GM13977 (cell line): ENCODE data around the gene SAMD3.
"Not testable (repeated sequence)": the region's sequence is repeated elsewhere in the genome, so short reads cannot be mapped to it uniquely, and the experiment has no call there.

Experiments used
- DNase-seq: peaks from one replicate; pipeline ENCODE4 v3.0.0; 2012; ENCODE audit warnings: low spot score
- in situ Hi-C: fragments of 300-500 bp; cut with MboI; formaldehyde crosslinking; loops from one replicate; pipeline ENCODE4 v1.12.0; 2022; ENCODE audit warnings: low sequenced_read_pairs, low pct_unique_long_range_greater_than_20kb, mixed read lengths, inconsistent platforms; ENCODE audit not compliant: unreplicated experiment
- TF ChIP-seq, protein P1 (sequence below): IDR thresholded peaks from 2 replicates; pipeline ENCODE4 v1.5.1; 2012; ENCODE audit warnings: mild to moderate bottlenecking, control low read depth; ENCODE audit not compliant: insufficient read depth; ENCODE audit errors: extremely low read depth, missing control alignments

The SAMD3 gene, protein sequence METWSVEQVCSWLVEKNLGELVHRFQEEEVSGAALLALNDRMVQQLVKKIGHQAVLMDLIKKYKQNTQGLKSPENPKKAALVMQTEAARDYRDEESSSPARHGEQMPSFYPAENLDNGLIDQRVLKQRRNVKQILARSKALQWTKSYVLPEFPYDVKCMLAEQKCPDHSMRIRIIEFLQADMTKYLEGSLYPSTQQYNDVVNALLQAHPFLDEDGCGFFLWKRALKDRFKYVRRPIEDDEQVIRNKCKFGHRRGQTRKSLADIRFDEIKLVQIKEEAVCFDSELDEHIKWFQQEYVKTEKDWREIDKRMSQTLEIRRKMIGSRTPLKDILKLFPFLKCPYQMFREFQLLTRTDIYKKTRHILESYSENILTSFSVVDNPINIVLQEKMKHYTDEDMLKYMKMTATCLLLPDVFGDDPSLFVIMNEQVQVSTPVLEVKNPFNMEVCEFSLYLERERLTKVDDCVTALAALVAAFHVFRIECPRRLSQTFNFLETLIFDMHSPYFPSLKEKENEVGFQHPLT

DNA sequence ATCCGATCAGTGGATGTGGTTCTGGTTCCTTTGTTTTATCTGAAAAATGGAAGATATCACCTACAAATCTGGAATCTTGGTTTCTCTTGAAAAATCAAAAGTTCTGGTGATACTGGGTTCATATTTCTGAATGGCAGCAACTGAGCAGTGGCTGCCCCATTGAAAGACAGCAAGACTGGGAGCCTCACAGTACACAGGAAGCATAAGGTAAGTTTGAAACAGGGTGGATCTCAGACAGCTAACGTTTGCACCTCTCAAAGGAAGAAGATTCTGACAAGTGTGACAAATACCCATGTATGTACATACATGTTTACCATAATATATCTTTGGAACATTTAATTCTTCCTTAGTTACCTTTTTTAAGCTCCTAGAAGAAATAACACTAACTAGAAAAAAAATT, at the start of gene SAMD3:
Gene SAMD3 (minus strand): TSS at position 177 of the 400 bp plus-strand sequence. CDS start 7,678 bp downstream, outside the sequence.
- in situ Hi-C loops = no loop called here
- TF ChIP-seq, protein P1, sequence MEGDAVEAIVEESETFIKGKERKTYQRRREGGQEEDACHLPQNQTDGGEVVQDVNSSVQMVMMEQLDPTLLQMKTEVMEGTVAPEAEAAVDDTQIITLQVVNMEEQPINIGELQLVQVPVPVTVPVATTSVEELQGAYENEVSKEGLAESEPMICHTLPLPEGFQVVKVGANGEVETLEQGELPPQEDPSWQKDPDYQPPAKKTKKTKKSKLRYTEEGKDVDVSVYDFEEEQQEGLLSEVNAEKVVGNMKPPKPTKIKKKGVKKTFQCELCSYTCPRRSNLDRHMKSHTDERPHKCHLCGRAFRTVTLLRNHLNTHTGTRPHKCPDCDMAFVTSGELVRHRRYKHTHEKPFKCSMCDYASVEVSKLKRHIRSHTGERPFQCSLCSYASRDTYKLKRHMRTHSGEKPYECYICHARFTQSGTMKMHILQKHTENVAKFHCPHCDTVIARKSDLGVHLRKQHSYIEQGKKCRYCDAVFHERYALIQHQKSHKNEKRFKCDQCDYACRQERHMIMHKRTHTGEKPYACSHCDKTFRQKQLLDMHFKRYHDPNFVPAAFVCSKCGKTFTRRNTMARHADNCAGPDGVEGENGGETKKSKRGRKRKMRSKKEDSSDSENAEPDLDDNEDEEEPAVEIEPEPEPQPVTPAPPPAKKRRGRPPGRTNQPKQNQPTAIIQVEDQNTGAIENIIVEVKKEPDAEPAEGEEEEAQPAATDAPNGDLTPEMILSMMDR = no peak
- DNase-seq = no peak

DNA sequence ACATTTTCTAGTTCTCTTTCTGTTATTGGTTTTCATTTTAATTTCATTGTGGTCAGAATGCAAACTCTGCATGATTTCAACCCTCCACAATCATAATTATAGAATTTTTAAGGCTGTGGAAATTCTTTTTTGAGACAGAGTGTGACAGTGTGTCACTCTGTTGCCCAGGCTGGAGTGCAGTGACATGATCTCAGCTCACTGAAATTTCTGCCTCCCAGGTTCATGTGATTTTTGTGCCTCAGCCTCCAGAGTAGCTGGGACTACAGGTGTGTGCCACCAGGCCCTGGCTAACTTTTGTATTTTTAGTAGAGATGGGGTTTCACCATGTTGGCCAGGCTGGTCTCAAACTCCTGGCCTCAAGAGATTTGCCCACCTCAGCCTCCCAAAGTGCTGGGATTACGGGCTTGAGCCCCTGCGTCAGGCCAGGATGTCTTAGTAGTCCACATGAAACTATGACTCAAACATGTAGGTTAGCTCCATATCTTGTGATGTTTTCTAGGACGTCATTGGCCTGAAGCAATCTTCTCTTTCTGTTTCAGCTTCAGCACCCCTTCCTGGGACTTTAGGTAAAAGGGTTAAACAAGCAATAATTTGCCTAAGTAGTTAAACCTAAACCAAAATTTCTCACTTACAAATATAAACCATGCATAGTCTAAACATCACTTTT, 47.4 kb upstream of the SAMD3 start:
- TF ChIP-seq, protein P1 = no peak
- in situ Hi-C loops = no loop called here
- DNase-seq = peak; percentile 4

DNA sequence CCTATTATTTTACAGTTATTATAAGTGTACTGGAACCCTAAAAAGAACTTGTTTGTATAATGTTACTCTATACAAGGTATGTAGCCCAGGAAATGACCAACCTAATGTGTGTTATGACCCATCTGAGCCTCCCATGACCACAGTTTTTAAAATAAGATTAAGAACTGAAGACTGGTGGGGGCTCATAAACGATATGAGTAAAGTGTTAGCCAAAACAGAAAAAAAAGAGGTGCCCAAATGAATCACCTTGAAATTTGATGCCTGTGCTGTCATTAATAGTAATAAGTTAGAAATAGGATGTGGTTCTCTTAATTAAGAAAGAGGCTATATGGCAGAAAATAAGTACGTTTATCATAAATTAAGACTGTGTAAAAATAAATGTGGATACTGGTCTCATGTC, 42.8 kb upstream of the SAMD3 start:
- DNase-seq, in situ Hi-C loops: not testable (repeated sequence)

DNA sequence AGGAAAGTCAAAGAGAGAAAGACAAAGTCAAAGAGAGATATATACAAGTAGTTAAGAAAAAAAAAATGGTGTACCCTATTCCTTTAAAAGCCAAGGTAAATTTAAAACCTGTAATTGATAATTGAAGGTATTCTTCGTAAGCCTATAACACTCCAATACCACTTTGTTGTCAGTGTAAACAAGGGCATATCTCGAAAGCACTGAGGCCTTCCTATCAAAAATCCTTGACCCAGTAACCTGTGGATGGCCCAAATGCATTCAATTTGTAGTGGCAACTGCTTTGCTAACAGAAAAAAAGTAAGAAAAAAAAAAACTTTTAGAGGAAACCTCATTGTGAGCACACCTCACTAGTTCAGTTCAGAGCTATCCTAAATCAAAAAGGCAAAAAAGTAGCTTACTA, 39.3 kb upstream of the SAMD3 start:
- in situ Hi-C loops = no loop called here
- TF ChIP-seq, protein P1 = no peak
- no peak for DNase-seq

DNA sequence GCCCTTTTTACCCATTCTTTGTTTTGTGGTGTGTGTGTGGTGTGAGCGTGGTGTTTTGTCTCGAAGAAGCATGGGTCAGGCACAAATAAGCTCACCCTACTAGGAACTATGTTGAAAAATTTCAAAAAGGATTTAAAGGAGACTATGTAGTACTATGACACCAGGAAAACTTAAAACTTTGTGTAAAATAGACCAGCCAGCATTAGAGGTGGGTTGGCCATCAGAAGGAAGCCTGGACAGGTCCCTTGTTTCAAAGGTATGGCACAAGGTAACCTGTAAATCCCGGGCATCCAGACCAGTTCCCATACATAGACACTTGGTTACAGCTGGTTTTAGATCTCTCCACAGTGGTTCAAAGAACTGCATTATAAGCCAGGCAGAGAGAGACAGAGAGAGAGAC, 38.8 kb upstream of the SAMD3 start:
- in situ Hi-C loops = not testable (repeated sequence)

DNA sequence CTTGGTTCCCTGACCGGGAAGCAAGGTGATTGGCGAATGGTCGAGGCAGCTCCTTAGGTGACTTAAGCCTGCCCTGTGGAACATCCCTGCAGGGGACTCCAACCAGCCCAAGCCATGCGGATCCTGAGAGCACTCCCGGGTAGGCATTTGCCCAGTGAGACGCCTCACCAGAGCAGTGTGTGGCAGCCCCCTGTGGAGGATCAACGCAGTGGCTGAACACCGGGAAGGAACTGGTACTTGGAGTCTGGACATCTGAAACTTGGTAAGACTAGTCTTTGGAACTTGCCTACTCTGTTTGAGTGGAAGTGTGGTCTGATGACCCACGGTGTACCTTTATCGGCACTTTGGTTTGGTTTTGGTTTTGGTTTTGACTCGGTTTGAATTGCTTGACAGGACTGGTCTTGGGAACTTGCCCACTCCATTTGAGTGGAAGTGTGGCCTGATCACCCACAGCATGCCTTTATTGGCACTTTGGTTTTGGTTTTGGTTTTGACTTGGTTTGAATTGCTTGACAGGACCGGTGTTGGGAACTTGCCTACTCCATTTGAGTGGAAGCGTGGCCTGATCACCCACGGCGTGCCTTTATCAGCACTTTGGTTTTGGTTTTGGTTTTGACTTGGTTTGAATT, 38.0 kb upstream of the SAMD3 start:
- in situ Hi-C loops, DNase-seq: not testable (repeated sequence)

More for the DNA sequence above, 38.8 kb upstream of the SAMD3 start:
- DNase-seq = not testable (repeated sequence)

DNA sequence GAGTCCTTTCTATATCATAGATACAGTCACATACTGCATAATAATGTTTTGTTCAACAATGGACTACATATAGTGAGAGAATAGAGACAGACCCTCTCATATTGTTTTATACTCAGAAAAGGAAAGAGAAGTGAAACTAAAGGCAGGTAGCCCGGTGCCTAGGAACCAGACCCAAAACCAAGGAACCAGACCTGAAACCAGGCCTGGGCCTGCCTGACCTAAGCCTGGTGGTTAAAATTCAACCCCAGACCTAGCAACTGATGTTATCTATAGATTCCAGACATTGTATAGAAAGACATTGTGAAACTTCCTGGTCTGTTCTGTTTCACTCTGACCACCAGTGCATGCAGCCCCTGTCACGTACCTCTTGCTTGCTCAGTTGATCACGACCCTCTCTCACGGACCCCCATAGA, 37.3 kb upstream of the SAMD3 start:
- DNase-seq, in situ Hi-C loops: not testable (repeated sequence)

DNA sequence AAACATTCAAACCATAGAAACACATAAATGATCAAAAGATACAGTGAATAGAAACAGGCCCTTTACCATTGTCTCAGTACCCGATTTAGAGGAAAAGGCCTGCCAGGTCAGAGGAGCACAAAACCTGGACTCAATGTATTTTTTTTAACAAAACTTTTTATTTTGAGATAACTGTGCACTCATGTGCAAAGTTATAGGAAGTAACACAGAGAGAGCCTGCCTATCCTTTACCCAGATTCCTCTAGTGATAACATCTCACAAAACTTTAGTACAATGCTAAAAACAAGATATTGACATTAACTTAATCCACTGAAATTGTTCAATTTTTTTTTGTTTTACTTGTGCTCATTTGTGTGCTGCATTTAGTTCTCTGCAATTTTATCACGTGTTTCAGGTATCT, 36.8 kb upstream of the SAMD3 start:
- DNase-seq = no peak
- TF ChIP-seq, protein P1 = no peak
- in situ Hi-C loops = no loop called here
